ENCODE results near the gene AFF1.

Gene AFF1

GRCh38 chr4:87188048-87188447, 253.2 kb downstream of the AFF1 start:
- no peak overlapping the region for H3K4me3 ChIP-seq (ENCODE audit: low read depth, low read length)
- in situ Hi-C loops (cut with HindIII; ENCODE audit: low sequenced_read_pairs) = no loop called here
- TF ChIP-seq CTCF (IDR thresholded peaks at IDR 0.05; ENCODE audit: low read depth, low read length, missing control alignments) = no peak
- DNase-seq (ENCODE audit: low read depth) = peak; percentile 6

- H3K4me3 ChIP-seq (ENCODE audit: low read depth, low read length) = no peak overlapping the region
- no peak for DNase-seq (ENCODE audit: low read depth)
- in situ Hi-C loops (cut with HindIII; ENCODE audit: low sequenced_read_pairs) = no loop called here
- TF ChIP-seq CTCF (IDR thresholded peaks at IDR 0.05; ENCODE audit: low read depth, low read length, missing control alignments) = no peak
These were observed 254.1 kb downstream of the AFF1 start for GRCh38 chr4:87188932-87189331.

Measured in astrocyte of the cerebellum (primary cell).